K562 (cell line): ENCODE measurements around the gene SPNS1. TPM values are rescaled to one million over a fixed set of nuclear protein-coding genes. Genes with fewer than 3 reads are reported as not detected.

Experiments
- CBX1 ChIP-seq: sonication (generic); IDR thresholded peaks from 2 replicates; pipeline ENCODE4 v1.6.1; 2016; ENCODE audit warnings: antibody characterized with exemption, low read depth, mild to moderate bottlenecking
- FOSL1 ChIP-seq: fragments of 200-800 bp; sonication (Bioruptor generic); conservative IDR thresholded peaks from 2 replicates; pipeline ENCODE4 v1.6.1; 2016; ENCODE audit warnings: missing genetic modification characterization, missing compliant biosample characterization
- FOXP4 ChIP-seq: sonication (generic); formaldehyde crosslinking; IDR thresholded peaks from 2 replicates; pipeline ENCODE4 v1.8.0; 2022; ENCODE audit warnings: mild to moderate bottlenecking, missing genetic modification reagents, borderline replicate concordance
- MED1 ChIP-seq: sonication (generic); formaldehyde crosslinking; IDR thresholded peaks from 2 replicates; pipeline ENCODE4 v1.8.1; 2023; ENCODE audit warnings: missing genetic modification reagents, borderline replicate concordance
- MEIS2 ChIP-seq: fragments of 450-650 bp; IDR thresholded peaks from 2 replicates; pipeline ENCODE4 v1.6.1; 2014; ENCODE audit warnings: mild to moderate bottlenecking; ENCODE audit not compliant: partially characterized antibody
- SIN3A ChIP-seq, 2 experiments: fragments of 150-350 bp in 1 of 2; IDR thresholded peaks; 2 replicates each; pipeline ENCODE4 v1.6.1; 2011 to 2016; ENCODE audit warnings: borderline replicate concordance in 2 of 2, low read depth in 2 of 2, low read length in 2 of 2, mild to moderate bottlenecking in 2 of 2, moderate library complexity in 2 of 2; ENCODE audit not compliant: control insufficient read depth in 1 of 2
- SNIP1 ChIP-seq: fragments of 450-650 bp; IDR thresholded peaks from 2 replicates; pipeline ENCODE4 v1.7.1; 2017; ENCODE audit warnings: low read depth, mild to moderate bottlenecking
- SUPT5H ChIP-seq: fragments of 450-650 bp; IDR thresholded peaks from 2 replicates; pipeline ENCODE4 v1.6.1; 2016
- U2AF1 ChIP-seq: fragments of 200-400 bp; formaldehyde crosslinking; optimal IDR thresholded peaks from 2 replicates; pipeline ENCODE3; 2017; ENCODE audit warnings: mild to moderate bottlenecking, low read depth, low read length, moderate library complexity
- USF1 ChIP-seq: sonication (generic); formaldehyde crosslinking; IDR thresholded peaks from 2 replicates; pipeline ENCODE4 v1.9.0; 2022; ENCODE audit warnings: mild to moderate bottlenecking, missing genetic modification reagents
- ZNF212 ChIP-seq: fragments of 450-650 bp; formaldehyde crosslinking; IDR thresholded peaks from 2 replicates; pipeline ENCODE4 v1.4.0; 2020; ENCODE audit warnings: mild to moderate bottlenecking
- ZNF239 ChIP-seq: fragments of 250-450 bp; sonication (Bioruptor Pico); IDR thresholded peaks from 2 replicates; pipeline ENCODE4 v1.4.0; 2020; ENCODE audit warnings: mild to moderate bottlenecking
- ZNF431 ChIP-seq: sonication (generic); formaldehyde crosslinking; IDR thresholded peaks from 2 replicates; pipeline ENCODE4 v1.8.0; 2022; ENCODE audit warnings: mild to moderate bottlenecking, missing genetic modification reagents
- polyA plus RNA-seq, 8 experiments: library from polyadenylated mRNA; depleted of rRNA in 4 of 8; stranded (reverse) in 5 of 8; unstranded in 3 of 8; fragments of >200 nt; fragmentation: Nextera tagmentation in 2 of 8; fragmentation: Illumina TruSeq in 1 of 8; extraction: Ambion mirVana in 2 of 8; extraction: Trizol in 1 of 8; gene quantifications; 2 replicates each; pipeline versions ENCODE4 v1.2.1 to v1.2.3, GENCODE V29; 2011 to 2014; ENCODE audit warnings: inconsistent platforms in 1 of 8, missing spikeins in 1 of 8
- total RNA-seq, 7 experiments: library from RNA; depleted of rRNA in 6 of 7; stranded (reverse); fragments of >200 nt in 6 of 7; fragmentation: Illumina TruSeq in 2 of 7; extraction: Trizol in 2 of 7; gene quantifications; 2 replicates each; pipeline versions ENCODE4 v1.2.1 to v1.2.3, GENCODE V29; 2011 to 2021; ENCODE audit warnings: low replicate concordance in 1 of 7
- TF ChIP-seq, protein P1 (sequence below): sonication (generic); formaldehyde crosslinking; IDR thresholded peaks from 2 replicates; pipeline ENCODE4 v1.8.0; 2022; ENCODE audit warnings: missing genetic modification reagents, mild to moderate bottlenecking, borderline replicate concordance
- TF ChIP-seq, protein P2 (sequence below): fragments of 450-650 bp; formaldehyde crosslinking; IDR thresholded peaks from 2 replicates; pipeline ENCODE4 v1.4.0; 2022; ENCODE audit warnings: mild to moderate bottlenecking, moderate library complexity
- TF ChIP-seq, protein P3 (sequence below): fragments of 450-650 bp; IDR thresholded peaks from 2 replicates; pipeline ENCODE4 v1.6.1; 2017; ENCODE audit warnings: mild to moderate bottlenecking, moderate library complexity
- TF ChIP-seq, protein P4 (sequence below): sonication (generic); formaldehyde crosslinking; IDR thresholded peaks from 2 replicates; pipeline ENCODE4 v1.8.0; 2022; ENCODE audit warnings: mild to moderate bottlenecking, missing genetic modification reagents

The SPNS1 gene
- total and polyA plus RNA-seq, 9 of the 15 experiments (the other 6 are each of a cell fraction or from before 2014, with no cell fraction given): 0.58 to 64.9 (median 13.7) TPM

GRCh38 chr16:28925386-28926228, 49.0 kb upstream of the SPNS1 start (continued):
- TF ChIP-seq, protein P1, sequence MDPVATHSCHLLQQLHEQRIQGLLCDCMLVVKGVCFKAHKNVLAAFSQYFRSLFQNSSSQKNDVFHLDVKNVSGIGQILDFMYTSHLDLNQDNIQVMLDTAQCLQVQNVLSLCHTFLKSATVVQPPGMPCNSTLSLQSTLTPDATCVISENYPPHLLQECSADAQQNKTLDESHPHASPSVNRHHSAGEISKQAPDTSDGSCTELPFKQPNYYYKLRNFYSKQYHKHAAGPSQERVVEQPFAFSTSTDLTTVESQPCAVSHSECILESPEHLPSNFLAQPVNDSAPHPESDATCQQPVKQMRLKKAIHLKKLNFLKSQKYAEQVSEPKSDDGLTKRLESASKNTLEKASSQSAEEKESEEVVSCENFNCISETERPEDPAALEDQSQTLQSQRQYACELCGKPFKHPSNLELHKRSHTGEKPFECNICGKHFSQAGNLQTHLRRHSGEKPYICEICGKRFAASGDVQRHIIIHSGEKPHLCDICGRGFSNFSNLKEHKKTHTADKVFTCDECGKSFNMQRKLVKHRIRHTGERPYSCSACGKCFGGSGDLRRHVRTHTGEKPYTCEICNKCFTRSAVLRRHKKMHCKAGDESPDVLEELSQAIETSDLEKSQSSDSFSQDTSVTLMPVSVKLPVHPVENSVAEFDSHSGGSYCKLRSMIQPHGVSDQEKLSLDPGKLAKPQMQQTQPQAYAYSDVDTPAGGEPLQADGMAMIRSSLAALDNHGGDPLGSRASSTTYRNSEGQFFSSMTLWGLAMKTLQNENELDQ: no peak
- TF ChIP-seq, protein P2, sequence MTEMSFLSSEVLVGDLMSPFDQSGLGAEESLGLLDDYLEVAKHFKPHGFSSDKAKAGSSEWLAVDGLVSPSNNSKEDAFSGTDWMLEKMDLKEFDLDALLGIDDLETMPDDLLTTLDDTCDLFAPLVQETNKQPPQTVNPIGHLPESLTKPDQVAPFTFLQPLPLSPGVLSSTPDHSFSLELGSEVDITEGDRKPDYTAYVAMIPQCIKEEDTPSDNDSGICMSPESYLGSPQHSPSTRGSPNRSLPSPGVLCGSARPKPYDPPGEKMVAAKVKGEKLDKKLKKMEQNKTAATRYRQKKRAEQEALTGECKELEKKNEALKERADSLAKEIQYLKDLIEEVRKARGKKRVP (CRISPR knock-in tag): peak; percentile 71; the same call in 1 of the 2 replicates
- no peak for TF ChIP-seq MED1 (CRISPR knock-in tag)
- TF ChIP-seq USF1 (CRISPR knock-in tag): no peak
- TF ChIP-seq U2AF1: no peak
- TF ChIP-seq ZNF212 (CRISPR knock-in tag): peak; percentile 74; the same call in 1 of the 2 replicates
- TF ChIP-seq SIN3A (IDR thresholded peaks at IDR 0.05; ENCODE audit: borderline replicate concordance in 2 of 2, control insufficient read depth in 1 of 2, low read depth in 2 of 2, low read length in 2 of 2): peak in 1 of 2 experiments; percentile 69; a peak in 1 of 4 replicates
- TF ChIP-seq, protein P3, sequence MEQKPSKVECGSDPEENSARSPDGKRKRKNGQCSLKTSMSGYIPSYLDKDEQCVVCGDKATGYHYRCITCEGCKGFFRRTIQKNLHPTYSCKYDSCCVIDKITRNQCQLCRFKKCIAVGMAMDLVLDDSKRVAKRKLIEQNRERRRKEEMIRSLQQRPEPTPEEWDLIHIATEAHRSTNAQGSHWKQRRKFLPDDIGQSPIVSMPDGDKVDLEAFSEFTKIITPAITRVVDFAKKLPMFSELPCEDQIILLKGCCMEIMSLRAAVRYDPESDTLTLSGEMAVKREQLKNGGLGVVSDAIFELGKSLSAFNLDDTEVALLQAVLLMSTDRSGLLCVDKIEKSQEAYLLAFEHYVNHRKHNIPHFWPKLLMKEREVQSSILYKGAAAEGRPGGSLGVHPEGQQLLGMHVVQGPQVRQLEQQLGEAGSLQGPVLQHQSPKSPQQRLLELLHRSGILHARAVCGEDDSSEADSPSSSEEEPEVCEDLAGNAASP: no peak
- TF ChIP-seq FOSL1 (tag): peak; percentile 70
- no peak; the same call in none of the 2 replicates for TF ChIP-seq FOXP4 (CRISPR knock-in tag)
- TF ChIP-seq ZNF431: no peak
- TF ChIP-seq, protein P4, sequence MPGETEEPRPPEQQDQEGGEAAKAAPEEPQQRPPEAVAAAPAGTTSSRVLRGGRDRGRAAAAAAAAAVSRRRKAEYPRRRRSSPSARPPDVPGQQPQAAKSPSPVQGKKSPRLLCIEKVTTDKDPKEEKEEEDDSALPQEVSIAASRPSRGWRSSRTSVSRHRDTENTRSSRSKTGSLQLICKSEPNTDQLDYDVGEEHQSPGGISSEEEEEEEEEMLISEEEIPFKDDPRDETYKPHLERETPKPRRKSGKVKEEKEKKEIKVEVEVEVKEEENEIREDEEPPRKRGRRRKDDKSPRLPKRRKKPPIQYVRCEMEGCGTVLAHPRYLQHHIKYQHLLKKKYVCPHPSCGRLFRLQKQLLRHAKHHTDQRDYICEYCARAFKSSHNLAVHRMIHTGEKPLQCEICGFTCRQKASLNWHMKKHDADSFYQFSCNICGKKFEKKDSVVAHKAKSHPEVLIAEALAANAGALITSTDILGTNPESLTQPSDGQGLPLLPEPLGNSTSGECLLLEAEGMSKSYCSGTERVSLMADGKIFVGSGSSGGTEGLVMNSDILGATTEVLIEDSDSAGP (CRISPR knock-in tag): no peak
- TF ChIP-seq MEIS2: peak; percentile 100
- TF ChIP-seq ZNF239 (CRISPR knock-in tag): no peak
- no peak for TF ChIP-seq SNIP1
- TF ChIP-seq CBX1: peak; percentile 44; the same call in 1 of the 2 replicates
- TF ChIP-seq SUPT5H: peak; percentile 76
